Hematopoietic multipotent progenitor cell treated with erythropoietin and hydrocortisone succinate and interleukin-3 and kit ligand, for 8 days (in vitro differentiated cells): ENCODE results near the gene CPNE5.

ENCODE experiments used
- DNase-seq: peaks from one replicate; pipeline ENCODE4 v3.0.0-alpha.2; 2015

The CPNE5 gene

GRCh38 chr6:36833182-36833789 lies 6.0 kb downstream of the CPNE5 start:
- no peak for DNase-seq

- no peak for DNase-seq
Observed at GRCh38 chr6:36832313-36832712, 6.9 kb downstream of the CPNE5 start.

- no peak for DNase-seq
Observed at GRCh38 chr6:36830577-36830976, 8.7 kb downstream of the CPNE5 start.

GRCh38 chr6:36829919-36830544 lies 9.2 kb downstream of the CPNE5 start:
- DNase-seq: no peak

- peak; percentile 31 for DNase-seq
Observed at GRCh38 chr6:36827261-36828079, 11.8 kb downstream of the CPNE5 start.

GRCh38 chr6:36826520-36827227 lies 12.6 kb downstream of the CPNE5 start:
- DNase-seq: no peak

GRCh38 chr6:36825994-36826393 lies 13.2 kb downstream of the CPNE5 start:
- no peak for DNase-seq

GRCh38 chr6:36825452-36825851 lies 13.8 kb downstream of the CPNE5 start:
- no peak for DNase-seq

GRCh38 chr6:36824253-36824652 lies 15.0 kb downstream of the CPNE5 start:
- DNase-seq: no peak

- DNase-seq: no peak
Observed at GRCh38 chr6:36823421-36824096, 15.7 kb downstream of the CPNE5 start.

GRCh38 chr6:36822506-36823269 lies 16.6 kb downstream of the CPNE5 start:
- no peak for DNase-seq

GRCh38 chr6:36821581-36822335 lies 17.5 kb downstream of the CPNE5 start:
- DNase-seq: no peak

- DNase-seq: no peak
Observed at GRCh38 chr6:36820700-36821580, 18.3 kb downstream of the CPNE5 start.

- DNase-seq: no peak
Observed at GRCh38 chr6:36818756-36819155, 20.5 kb downstream of the CPNE5 start.

- DNase-seq: no peak
Observed at GRCh38 chr6:36817847-36818246, 21.4 kb downstream of the CPNE5 start.

- no peak for DNase-seq
Observed at GRCh38 chr6:36817176-36817817, 21.9 kb downstream of the CPNE5 start.

- no peak for DNase-seq
Observed at GRCh38 chr6:36815962-36816735, 23.1 kb downstream of the CPNE5 start.

GRCh38 chr6:36814249-36814648 lies 25.0 kb downstream of the CPNE5 start:
- no peak for DNase-seq

GRCh38 chr6:36813526-36813925 lies 25.7 kb downstream of the CPNE5 start:
- no peak for DNase-seq
